Measurements from ENCODE around the gene CCDC88B. TPM values are rescaled to one million over a fixed set of nuclear protein-coding genes. Genes with fewer than 3 reads are reported as not detected.

The CCDC88B gene
- total RNA-seq, 1 experiment from 2014 or later: 14.7 TPM

DNA sequence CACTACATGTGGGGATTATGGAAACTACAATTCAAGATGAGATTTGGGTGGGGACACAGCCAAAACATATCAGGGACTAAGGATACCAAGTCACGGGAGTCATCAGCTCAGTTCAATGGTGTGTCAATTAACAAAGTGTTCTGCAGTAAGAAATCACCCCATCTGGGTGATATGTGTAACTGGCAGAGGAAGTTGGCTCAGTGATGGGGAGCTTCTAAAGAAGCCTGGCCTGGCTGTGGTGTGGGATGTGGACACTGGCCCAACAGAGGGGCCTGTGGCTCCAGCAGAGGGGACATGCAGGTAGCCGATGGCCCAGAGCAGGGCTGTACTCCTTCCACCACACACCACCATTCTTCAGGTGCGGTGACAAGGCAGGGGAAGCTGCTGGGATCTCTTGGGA lies 50.6 kb downstream of the CCDC88B start:
- intact Hi-C loops (cut with micrococcal nuclease): no loop called here
- RAD21 ChIA-PET (ENCODE audit: low non-redundant PET in 1 of 2, low total read pairs in 2 of 2, uncharacterized antibody in 2 of 2, unreplicated experiment in 2 of 2): no interaction called here
- no peaks in the 10 kb centered on the region for H3K36me3 ChIP-seq (ENCODE audit: control insufficient read depth in 1 of 2, insufficient read depth in 2 of 2, low read length in 2 of 2)
- H3K9ac ChIP-seq (ENCODE audit: low read length): no peak overlapping the region
- CTCF ChIA-PET: no interaction called here
- BruUV-seq (replicated peaks): no TSS peak
- H3K9me2 ChIP-seq (ENCODE audit: insufficient read depth): no peaks in the 10 kb centered on the region
- DNase-seq (ENCODE audit: low read depth, low spot score) (no peak), ATAC-seq (no peak)
- POLR2A ChIA-PET: no interaction called here
- H2AFZ ChIP-seq (ENCODE audit: low read depth, low read length, poor library complexity, severe bottlenecking): no peak overlapping the region
- no peaks in the 10 kb centered on the region for H3K79me2 ChIP-seq (ENCODE audit: insufficient read depth, low read length)
- no peak overlapping the region for H3K27ac ChIP-seq (ENCODE audit: low read depth, low read length)
- H3K9me3 ChIP-seq (ENCODE audit: control insufficient read depth in 1 of 2, insufficient read depth in 1 of 2, low read depth in 1 of 2, low read length in 2 of 2): no peaks in the 10 kb centered on the region
- H4K20me1 ChIP-seq (ENCODE audit: insufficient read depth): no peaks in the 10 kb centered on the region
- H3K4me2 ChIP-seq (ENCODE audit: low read length): no peak overlapping the region
- no peak for TF ChIP-seq RAD21 (IDR thresholded peaks at IDR 0.05; ENCODE audit: low read depth)
- no peak for TF ChIP-seq SP1 (IDR thresholded peaks at IDR 0.05; ENCODE audit: low read depth)
- no peak for TF ChIP-seq CBX3 (IDR thresholded peaks at IDR 0.05; ENCODE audit: low read depth)
- TF ChIP-seq SRF (IDR thresholded peaks at IDR 0.05; ENCODE audit: low read depth): no peak
- TF ChIP-seq, protein P1, sequence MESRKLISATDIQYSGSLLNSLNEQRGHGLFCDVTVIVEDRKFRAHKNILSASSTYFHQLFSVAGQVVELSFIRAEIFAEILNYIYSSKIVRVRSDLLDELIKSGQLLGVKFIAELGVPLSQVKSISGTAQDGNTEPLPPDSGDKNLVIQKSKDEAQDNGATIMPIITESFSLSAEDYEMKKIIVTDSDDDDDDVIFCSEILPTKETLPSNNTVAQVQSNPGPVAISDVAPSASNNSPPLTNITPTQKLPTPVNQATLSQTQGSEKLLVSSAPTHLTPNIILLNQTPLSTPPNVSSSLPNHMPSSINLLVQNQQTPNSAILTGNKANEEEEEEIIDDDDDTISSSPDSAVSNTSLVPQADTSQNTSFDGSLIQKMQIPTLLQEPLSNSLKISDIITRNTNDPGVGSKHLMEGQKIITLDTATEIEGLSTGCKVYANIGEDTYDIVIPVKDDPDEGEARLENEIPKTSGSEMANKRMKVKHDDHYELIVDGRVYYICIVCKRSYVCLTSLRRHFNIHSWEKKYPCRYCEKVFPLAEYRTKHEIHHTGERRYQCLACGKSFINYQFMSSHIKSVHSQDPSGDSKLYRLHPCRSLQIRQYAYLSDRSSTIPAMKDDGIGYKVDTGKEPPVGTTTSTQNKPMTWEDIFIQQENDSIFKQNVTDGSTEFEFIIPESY (IDR thresholded peaks at IDR 0.05; ENCODE audit: extremely low read depth, insufficient replicate concordance, low read length): no peak
- TF ChIP-seq, protein P2, sequence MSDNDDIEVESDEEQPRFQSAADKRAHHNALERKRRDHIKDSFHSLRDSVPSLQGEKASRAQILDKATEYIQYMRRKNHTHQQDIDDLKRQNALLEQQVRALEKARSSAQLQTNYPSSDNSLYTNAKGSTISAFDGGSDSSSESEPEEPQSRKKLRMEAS (IDR thresholded peaks at IDR 0.05): no peak
- no peak for TF ChIP-seq YY1 (IDR thresholded peaks at IDR 0.05; ENCODE audit: extremely low read depth, insufficient replicate concordance, low read depth, low read length)
- TF ChIP-seq CEBPB (IDR thresholded peaks at IDR 0.05; ENCODE audit: low read depth): no peak
- TF ChIP-seq, protein P3, sequence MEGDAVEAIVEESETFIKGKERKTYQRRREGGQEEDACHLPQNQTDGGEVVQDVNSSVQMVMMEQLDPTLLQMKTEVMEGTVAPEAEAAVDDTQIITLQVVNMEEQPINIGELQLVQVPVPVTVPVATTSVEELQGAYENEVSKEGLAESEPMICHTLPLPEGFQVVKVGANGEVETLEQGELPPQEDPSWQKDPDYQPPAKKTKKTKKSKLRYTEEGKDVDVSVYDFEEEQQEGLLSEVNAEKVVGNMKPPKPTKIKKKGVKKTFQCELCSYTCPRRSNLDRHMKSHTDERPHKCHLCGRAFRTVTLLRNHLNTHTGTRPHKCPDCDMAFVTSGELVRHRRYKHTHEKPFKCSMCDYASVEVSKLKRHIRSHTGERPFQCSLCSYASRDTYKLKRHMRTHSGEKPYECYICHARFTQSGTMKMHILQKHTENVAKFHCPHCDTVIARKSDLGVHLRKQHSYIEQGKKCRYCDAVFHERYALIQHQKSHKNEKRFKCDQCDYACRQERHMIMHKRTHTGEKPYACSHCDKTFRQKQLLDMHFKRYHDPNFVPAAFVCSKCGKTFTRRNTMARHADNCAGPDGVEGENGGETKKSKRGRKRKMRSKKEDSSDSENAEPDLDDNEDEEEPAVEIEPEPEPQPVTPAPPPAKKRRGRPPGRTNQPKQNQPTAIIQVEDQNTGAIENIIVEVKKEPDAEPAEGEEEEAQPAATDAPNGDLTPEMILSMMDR (IDR thresholded peaks at IDR 0.05 in 2 of 3, conservative IDR thresholded peaks at IDR 0.05 in 1 of 3; ENCODE audit: borderline replicate concordance in 1 of 3, insufficient read depth in 1 of 3, low read depth in 2 of 3, low read length in 2 of 3): no peak
- TF ChIP-seq ZFX (IDR thresholded peaks at IDR 0.05): no peak
- no peak for TF ChIP-seq EZH2phosphoT487 (IDR thresholded peaks at IDR 0.05; ENCODE audit: borderline replicate concordance)
- TF ChIP-seq JUND (IDR thresholded peaks at IDR 0.05): no peak
- no peak for TF ChIP-seq FOSL1 (IDR thresholded peaks at IDR 0.05; ENCODE audit: low read depth)
- no peak for TF ChIP-seq SIN3A (IDR thresholded peaks at IDR 0.05; ENCODE audit: low read depth)
- no peak for TF ChIP-seq TCF7L2 (IDR thresholded peaks at IDR 0.05; ENCODE audit: borderline replicate concordance, extremely low read depth, insufficient read depth, insufficient read length)
- no peak overlapping the region for H3K4me3 ChIP-seq (replicated peaks in 1 of 2; ENCODE audit: low read depth in 1 of 2, low read length in 2 of 2)
- H3K27me3 ChIP-seq (ENCODE audit: insufficient read depth, low read length): no peaks in the 10 kb centered on the region
- H3K4me1 ChIP-seq (ENCODE audit: control insufficient read depth in 1 of 2, insufficient read depth in 2 of 2, low read length in 2 of 2): peaks cover 0 to 11% of the 10 kb centered on the region in 2 experiments; a peak in 2 of 4 replicates

All from HCT116 (cell line).